H4 (cell line): ENCODE results near the gene STRBP. TPM values are rescaled to one million over a fixed set of nuclear protein-coding genes. Genes with fewer than 3 reads are reported as not detected.

Experiments
- total RNA-seq: library from RNA; depleted of rRNA; stranded (reverse); fragments of >200 nt; shearing (Covaris generic); gene quantifications from 2 replicates; pipeline ENCODE4 v1.2.3, GENCODE V29; 2014; rRNA removed

The STRBP gene
- total RNA-seq, 1 experiment from 2014 or later, result 14.3 TPM

Other genes with a start within 250 kb of the STRBP start
- not detected in 2 replicates for gene GPR21, start 234.9 kb downstream of the STRBP start, total RNA-seq
- not detected in 2 replicates for gene CRB2, start 87.6 kb upstream of the STRBP start, total RNA-seq